ENCODE data around the gene EDNRA.

The EDNRA gene

DNA sequence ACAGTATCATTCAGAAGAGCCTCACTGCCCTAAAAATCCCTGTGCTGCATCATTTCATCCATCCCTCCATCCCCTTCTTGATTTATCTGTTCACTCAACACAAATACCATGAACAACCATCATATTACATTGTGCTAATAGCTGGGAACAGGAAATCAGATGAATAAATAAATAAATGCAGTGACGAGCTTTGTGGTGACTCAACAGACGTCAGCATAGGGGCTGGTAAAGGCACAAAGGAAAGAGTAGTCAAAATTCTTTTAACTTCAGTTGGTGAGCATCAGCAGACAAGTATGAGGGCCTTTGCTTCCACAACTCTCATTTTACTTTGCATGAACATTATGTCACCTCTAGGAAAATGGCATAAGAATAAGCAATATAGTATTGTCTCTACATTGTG is 65.5 kb downstream of the EDNRA start:
- no peak for DNase-seq

DNA sequence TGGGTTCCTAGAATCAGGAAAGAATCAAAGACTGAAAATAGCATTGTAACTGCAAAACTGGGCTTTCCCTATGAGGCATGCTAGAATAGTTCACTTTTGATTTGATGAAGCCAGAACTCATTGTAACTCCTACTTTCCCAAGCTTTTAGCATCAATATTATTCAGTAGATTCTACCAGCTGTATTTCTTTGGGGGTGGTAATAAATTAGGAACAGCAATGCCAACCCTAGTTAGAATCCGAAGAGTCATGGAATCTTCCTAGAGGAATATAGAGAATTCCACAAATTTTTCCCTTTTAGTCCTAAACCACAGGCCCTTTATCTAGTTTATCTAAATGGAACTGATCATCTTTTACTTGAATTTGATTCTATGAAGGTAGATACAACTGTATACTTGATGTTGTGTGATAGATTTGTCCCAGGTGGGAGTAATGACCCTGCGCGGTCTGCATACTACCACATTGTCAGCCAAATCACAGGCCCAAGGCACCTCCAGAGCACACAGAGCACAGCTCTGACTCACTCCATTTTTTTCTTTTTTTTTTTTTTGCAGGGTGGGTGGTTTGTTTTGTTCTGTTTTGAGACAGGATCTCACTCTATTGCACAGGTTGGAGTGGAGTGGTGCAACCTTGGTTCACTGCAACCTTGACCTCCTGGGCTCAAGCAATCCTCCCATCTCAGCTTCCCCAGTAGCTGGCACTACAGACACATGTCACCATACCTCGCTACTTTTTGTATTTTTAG is 66.6 kb downstream of the EDNRA start:
- no peak for DNase-seq

DNA sequence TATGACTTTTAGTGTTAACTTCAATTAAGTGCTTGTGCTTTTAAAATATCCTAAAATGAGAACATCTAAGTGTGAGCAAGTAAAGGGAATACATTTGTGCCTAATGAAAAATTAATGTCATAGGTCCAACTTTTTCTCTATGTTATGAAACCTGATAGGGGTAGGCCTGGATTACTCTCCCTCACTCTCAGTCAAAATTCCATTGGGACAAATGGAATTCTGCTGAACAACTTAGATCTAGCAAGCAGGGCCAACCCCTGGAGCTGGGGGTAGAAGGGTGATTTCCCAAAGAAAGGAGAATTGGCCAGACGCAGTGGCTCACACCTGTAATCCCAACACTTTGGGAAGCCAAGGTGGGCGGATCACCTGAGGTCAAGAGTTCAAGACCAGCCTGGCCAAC is 67.4 kb downstream of the EDNRA start:
- no peak for DNase-seq

- no peak for DNase-seq
Observed at GRCh38 chr4:147550626-147551246, 69.8 kb downstream of the EDNRA start.

GRCh38 chr4:147560625-147561024 is 79.7 kb downstream of the EDNRA start:
- no peak for DNase-seq

DNA sequence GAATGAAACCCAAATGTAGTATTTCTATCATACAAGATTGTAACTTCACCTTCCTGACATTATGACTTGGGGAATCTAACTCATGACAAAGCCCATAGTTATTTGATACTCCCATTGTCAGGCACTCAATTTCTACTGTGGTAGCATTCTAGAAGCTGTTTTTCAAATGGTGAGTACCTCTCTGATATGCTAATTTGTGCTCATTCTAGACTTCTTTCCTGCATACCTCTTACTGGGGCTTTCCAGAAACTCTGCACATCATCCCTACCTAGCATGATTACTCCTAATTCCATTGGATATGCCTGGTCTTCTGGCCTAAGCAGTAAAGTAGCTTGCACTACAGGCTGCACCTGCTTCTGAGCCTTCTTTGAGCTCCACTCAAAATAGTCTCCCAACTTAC is 85.9 kb downstream of the EDNRA start:
- no peak for DNase-seq

GRCh38 chr4:147567276-147567675 is 86.4 kb downstream of the EDNRA start:
- DNase-seq = no peak

GRCh38 chr4:147570616-147571015 is 89.7 kb downstream of the EDNRA start:
- no peak for DNase-seq

DNA sequence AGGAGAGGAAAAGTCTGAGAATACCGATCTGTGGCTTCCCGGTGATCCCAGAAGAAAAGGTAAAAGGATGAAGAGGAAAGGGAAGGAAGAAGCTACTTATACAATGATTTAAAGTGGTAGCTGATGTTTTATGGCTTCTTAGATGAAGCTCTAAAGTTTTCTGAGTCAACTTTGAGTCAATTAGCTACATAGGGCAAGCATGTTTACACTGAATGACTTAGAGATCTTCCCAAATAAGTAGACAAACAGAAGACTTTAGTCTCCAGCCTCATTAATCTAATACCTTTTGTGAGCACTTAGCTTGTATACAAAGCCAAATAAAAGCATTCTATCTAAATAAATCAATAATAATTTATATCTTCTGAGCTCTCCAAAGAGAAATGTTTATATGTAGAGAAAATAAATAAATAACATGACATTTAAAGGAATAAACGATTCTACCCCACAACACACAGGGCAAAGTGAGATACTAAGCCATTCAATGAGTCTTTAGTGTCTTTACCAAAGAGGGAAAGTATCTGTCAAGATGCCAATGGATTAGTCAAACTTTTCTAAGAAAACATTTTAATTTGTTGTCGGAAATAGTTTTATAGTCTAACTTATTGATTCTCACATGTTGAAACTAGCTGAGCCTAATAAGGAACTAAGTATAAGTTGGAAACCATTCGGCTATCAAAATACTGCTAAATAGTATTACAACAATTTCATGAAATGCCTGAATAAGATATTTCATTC is 90.3 kb downstream of the EDNRA start:
- DNase-seq = no peak

- no peak for DNase-seq
Observed at GRCh38 chr4:147576084-147576483, 95.2 kb downstream of the EDNRA start.

- no peak for DNase-seq
Observed at GRCh38 chr4:147578051-147578476, 97.2 kb downstream of the EDNRA start.

DNA sequence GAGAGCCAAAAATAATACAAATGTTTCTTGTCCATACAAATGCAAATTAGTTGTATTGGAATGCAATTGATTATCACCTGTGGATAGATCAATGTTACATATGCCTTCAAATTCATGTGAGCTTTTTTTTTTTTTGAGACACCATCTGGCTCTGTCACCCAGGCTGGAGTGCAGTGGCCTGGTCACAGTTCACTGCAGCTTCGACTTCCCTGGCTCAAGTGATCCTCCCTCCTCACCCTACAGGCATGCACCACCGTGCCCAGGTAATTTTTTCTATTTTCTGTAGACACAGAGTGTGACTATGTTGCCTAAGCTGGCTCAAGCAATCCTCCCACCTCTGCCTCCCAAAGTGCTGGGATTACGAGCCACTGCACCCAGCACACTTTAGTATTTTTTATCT is 97.7 kb downstream of the EDNRA start:
- DNase-seq = no peak

DNA sequence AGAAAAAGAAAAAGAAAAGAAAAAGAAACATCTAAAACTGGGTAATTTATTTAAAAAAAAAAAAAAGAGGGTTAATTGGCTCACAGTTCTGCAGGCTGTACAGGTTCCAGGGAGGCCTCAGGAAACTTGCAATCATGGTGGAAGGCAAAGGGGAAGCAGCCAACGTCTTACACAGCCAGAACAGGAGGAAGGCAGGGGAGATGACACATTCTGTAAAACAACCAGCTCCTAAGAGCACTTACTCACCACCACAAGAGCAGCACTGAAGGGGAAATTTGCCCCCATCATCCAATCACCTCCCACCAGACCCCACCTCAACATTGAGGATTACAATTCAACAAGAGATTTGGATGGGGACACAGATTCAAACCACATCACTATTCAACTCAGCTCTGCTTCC is 99.5 kb downstream of the EDNRA start:
- no peak for DNase-seq

DNA sequence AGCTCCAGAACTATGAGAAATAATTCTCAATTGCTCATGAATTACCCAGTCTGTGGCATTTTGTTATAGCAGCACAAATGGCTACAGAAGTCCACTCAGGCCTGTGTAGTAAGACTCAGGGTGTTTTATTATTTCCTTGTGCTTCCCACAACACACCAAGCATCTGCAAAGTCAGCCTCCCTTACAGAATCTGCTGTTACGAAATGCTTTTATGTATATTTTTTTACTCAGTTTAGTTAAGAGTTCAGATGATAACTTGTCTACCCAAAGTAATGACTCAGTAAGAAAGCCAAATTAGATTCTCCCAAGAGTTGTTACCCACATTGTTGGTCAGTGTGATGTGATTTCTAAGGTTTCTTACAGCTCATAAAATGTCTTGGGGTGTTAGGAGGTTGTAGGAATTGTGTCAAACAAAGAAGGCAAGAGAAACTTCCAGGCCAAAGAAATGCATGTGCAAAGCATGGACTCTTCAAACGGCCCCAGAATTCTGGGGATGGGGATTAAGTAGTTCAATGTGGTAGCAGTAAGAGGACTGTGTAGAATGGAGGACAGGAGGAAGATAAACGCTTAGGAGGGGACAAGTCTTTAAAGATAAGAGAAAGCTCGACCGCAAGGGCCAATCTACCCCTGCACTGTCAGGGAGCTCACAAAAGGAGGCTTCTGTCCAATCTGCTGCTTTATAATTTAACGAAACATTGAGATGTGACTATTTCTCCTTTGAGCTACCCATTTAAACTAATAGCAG is 100.9 kb downstream of the EDNRA start:
- no peak for DNase-seq

DNA sequence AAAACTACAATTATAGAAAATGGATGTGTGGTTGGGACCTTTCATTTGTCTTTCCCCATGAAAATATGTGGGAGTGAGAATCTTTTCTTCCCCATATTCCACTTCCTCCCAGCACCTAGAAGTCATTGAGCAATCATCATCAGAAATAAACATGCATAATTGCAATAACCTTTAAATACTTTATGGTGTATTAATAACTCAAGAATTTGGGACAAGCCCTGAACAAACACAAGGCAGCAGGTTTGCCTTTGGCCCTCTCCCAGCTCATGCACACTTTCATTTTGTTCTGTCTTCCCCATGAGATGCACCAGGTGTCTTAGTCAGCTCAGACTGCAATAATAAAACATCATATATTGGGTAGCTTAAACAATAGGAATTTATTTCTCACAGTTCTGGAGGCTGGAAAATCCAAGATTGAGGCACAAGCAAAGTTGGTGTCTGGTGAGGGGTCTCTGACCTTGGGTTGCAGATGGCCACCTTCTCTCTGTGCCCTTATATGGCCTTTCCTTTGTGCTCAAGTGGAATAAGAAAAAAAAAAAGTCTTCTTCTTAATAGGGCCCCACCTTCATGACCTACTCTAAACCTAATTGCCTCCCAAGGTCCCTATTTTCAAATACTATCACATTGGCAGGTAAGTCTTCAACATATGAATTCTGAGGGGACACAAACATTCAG is 101.6 kb downstream of the EDNRA start:
- DNase-seq = no peak

- no peak for DNase-seq
Observed at GRCh38 chr4:147583876-147584275, 103.0 kb downstream of the EDNRA start.

DNA sequence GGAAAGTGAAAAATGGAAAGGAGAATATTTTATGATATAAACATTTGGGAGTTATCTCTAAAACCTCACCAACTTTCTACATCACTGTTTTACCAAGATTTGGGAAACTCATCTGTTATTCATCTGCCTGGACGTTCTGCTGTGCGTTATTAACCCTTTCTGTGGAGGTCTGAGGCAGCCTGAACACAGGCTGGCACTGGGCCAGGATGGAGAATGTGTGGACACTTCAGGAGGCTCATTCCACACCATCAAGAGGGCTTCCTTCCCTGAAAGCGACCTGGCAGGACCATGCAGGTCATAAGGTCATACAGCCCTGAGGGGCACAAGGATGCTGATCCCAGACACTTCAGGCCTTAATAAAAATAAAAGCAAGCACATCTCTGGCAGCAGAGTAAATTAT is 105.1 kb downstream of the EDNRA start:
- DNase-seq = no peak

GRCh38 chr4:147586637-147587036 is 105.7 kb downstream of the EDNRA start:
- no peak for DNase-seq

- no peak for DNase-seq
Observed at GRCh38 chr4:147587041-147587440, 106.1 kb downstream of the EDNRA start.

- DNase-seq = no peak
Observed at GRCh38 chr4:147589586-147589985, 108.7 kb downstream of the EDNRA start.

- peak; percentile 75 for DNase-seq
Observed at GRCh38 chr4:147590249-147590920, 109.5 kb downstream of the EDNRA start.

- DNase-seq = peak; percentile 49
Observed at GRCh38 chr4:147591106-147591505, 110.2 kb downstream of the EDNRA start.

Data from hematopoietic multipotent progenitor cell treated with erythropoietin and hydrocortisone succinate and interleukin-3 and kit ligand, for 6 days (in vitro differentiated cells).